ENCODE data around the gene AKAP9.
A peak's percentile ranks its signal among the peaks of the same experiment; 100 is the strongest.
"Not testable (repeated sequence)": the region's sequence is repeated elsewhere in the genome, so short reads cannot be mapped to it uniquely, and the experiment has no call there.

Gene AKAP9

GRCh38 chr7:91940572-91941341 lies at the start of gene AKAP9:
AKAP9 (plus strand) TSS chr7:91940862; CDS start chr7:91941100, 238 bp downstream.
- peak; percentile 68 to 81 for DNase-seq (ENCODE audit: low read depth in 1 of 2, low spot score in 1 of 2)

GRCh38 chr7:91892099-91892705 lies 48.5 kb upstream of the AKAP9 start:
- no peak for DNase-seq (ENCODE audit: low read depth in 1 of 2, low spot score in 1 of 2)

- DNase-seq (ENCODE audit: low read depth in 1 of 2, low spot score in 1 of 2) = no peak
These were observed 47.8 kb upstream of the AKAP9 start for GRCh38 chr7:91892821-91893340.

- not testable (repeated sequence) for DNase-seq (ENCODE audit: low read depth in 1 of 2, low spot score in 1 of 2)
These were observed 47.0 kb upstream of the AKAP9 start for GRCh38 chr7:91893699-91894098.

- DNase-seq (ENCODE audit: low read depth in 1 of 2, low spot score in 1 of 2) = no peak
These were observed 45.7 kb upstream of the AKAP9 start for GRCh38 chr7:91894781-91895480.

GRCh38 chr7:91898240-91898992 lies 42.2 kb upstream of the AKAP9 start:
- no peak for DNase-seq (ENCODE audit: low read depth in 1 of 2, low spot score in 1 of 2)

GRCh38 chr7:91899563-91899962 lies 41.1 kb upstream of the AKAP9 start:
- no peak for DNase-seq (ENCODE audit: low read depth in 1 of 2, low spot score in 1 of 2)

- no peak for DNase-seq (ENCODE audit: low read depth in 1 of 2, low spot score in 1 of 2)
These were observed 30.5 kb upstream of the AKAP9 start for GRCh38 chr7:91910171-91910570.

GRCh38 chr7:91911121-91911520 lies 29.5 kb upstream of the AKAP9 start:
- DNase-seq (ENCODE audit: low read depth in 1 of 2, low spot score in 1 of 2) = no peak

GRCh38 chr7:91912494-91912893 lies 28.2 kb upstream of the AKAP9 start:
- no peak for DNase-seq (ENCODE audit: low read depth in 1 of 2, low spot score in 1 of 2)

GRCh38 chr7:91913612-91914011 lies 27.1 kb upstream of the AKAP9 start:
- no peak for DNase-seq (ENCODE audit: low read depth in 1 of 2, low spot score in 1 of 2)

GRCh38 chr7:91915401-91916050 lies 25.1 kb upstream of the AKAP9 start:
- DNase-seq (ENCODE audit: low read depth in 1 of 2, low spot score in 1 of 2) = no peak

GRCh38 chr7:91916051-91916440 lies 24.6 kb upstream of the AKAP9 start:
- no peak for DNase-seq (ENCODE audit: low read depth in 1 of 2, low spot score in 1 of 2)

- no peak for DNase-seq (ENCODE audit: low read depth in 1 of 2, low spot score in 1 of 2)
These were observed 22.3 kb upstream of the AKAP9 start for GRCh38 chr7:91918356-91918755.

- no peak for DNase-seq (ENCODE audit: low read depth in 1 of 2, low spot score in 1 of 2)
These were observed 17.8 kb upstream of the AKAP9 start for GRCh38 chr7:91922857-91923256.

GRCh38 chr7:91927912-91928311 lies 12.8 kb upstream of the AKAP9 start:
- DNase-seq (ENCODE audit: low read depth in 1 of 2, low spot score in 1 of 2) = no peak

- DNase-seq (ENCODE audit: low read depth in 1 of 2, low spot score in 1 of 2) = no peak
These were observed 11.2 kb upstream of the AKAP9 start for GRCh38 chr7:91929463-91929862.

- DNase-seq (ENCODE audit: low read depth in 1 of 2, low spot score in 1 of 2) = peak; percentile 6 to 15
These were observed 491 bp upstream of the AKAP9 start for GRCh38 chr7:91940171-91940570.

GRCh38 chr7:91941450-91941849 lies 788 bp downstream of the AKAP9 start:
- DNase-seq (ENCODE audit: low read depth in 1 of 2, low spot score in 1 of 2) = no peak

GRCh38 chr7:91942312-91942711 lies 1.6 kb downstream of the AKAP9 start:
- no peak for DNase-seq (ENCODE audit: low read depth in 1 of 2, low spot score in 1 of 2)

GRCh38 chr7:91944970-91945369 lies 4.3 kb downstream of the AKAP9 start:
- not testable (repeated sequence) for DNase-seq (ENCODE audit: low read depth in 1 of 2, low spot score in 1 of 2)

Measured in activated CD4-positive, alpha-beta T cell treated with anti-CD3 and anti-CD28 coated beads, Interleukin-2, amount 50 U/mL, for 24 hours (primary cell).